GM21515 (cell line): ENCODE measurements around the gene TSC22D2.

Experiments
- ATAC-seq: cut with Tn5 transposase; IDR thresholded peaks from one replicate; pipeline ENCODE4 v1.9.1; 2021; ENCODE audit not compliant: unreplicated experiment

TSC22D2 gene

DNA sequence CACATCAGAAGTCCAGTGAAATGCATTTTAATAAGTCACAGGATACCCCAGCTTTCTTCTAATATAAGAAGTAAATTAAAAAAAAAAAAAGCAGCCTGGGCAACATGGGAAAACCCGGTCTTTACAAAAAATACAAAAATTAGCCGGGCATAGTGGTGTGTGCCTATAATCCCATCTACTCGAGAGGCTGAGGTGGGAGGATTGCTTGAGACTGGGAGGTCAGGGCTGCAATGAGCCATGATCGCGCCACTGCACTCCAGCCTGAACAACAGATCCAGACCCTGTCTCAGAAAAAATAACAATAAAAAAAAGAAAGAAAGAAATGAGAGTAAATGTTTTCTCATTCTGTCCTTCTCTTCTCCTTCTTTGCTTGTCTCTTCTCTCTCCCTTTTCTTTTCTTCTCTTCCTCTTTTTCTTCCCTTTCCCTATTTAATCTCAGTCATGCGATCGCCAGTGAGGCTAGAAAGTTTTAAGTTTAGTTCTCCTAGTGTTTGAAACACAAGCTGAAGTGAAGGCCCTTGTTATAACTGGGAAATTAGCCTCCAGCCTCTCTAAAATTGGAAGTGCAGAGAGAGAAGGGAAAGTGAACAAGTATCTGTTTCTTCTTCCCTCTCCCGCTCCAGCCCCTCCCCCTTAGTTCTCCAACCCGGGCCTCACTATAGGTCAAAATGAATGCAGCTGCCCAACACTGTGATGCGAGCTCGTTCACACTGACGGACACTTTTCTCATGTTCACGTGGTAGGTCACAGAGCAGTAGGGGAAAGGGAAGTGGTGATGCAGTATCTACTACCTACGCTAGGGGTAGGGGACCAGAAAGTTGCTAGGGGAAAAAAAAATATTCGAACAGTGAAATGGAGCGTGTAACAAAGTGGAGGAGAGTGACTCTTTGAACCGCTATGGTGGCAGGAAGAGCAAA lies 23.5 kb upstream of the TSC22D2 start:
- peak; percentile 99 for ATAC-seq

DNA sequence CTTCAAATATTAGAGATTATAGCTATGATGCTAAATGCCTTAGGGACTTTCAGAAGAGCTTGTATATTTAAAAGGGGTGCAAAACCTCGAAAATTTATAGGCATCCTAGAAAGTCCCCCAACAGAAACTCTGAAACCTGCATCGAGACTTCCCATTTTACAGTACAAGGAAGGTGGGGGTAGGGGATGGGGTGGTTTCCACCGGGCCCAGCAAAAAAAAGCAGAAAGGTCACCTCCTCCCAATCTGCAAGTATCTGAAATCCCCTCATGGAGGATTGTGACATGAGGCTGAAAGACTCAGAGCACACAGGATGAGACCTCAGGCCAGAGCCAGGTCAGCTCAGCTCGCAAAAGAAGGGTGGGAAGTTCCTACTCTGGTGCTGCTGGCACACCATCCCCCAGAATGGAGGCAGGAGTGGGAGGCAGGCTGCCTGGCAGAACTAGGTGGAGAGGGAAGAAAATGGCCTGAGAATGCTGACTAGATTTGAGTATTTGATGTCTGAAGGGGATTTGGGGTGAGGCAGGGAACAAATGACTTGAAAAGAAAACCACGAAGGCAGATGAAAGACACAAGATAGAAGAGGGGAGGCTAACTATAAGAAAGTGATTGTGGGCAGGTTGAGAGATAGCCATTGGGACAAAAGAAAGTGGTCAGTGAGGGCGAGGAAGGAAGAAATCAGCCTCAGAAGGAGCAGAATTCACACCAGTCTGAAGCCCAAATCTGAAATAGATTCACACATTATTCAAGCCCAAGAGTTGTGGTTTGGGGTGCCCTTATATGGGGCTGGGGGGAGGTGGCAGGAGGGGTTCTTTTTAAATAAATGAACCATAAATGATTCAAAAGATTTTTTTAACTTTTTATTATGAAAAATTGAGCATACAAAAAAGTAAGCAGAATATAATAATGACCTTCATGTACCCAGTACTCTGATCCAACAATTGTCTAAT lies 22.5 kb upstream of the TSC22D2 start:
- ATAC-seq: peak; percentile 35

DNA sequence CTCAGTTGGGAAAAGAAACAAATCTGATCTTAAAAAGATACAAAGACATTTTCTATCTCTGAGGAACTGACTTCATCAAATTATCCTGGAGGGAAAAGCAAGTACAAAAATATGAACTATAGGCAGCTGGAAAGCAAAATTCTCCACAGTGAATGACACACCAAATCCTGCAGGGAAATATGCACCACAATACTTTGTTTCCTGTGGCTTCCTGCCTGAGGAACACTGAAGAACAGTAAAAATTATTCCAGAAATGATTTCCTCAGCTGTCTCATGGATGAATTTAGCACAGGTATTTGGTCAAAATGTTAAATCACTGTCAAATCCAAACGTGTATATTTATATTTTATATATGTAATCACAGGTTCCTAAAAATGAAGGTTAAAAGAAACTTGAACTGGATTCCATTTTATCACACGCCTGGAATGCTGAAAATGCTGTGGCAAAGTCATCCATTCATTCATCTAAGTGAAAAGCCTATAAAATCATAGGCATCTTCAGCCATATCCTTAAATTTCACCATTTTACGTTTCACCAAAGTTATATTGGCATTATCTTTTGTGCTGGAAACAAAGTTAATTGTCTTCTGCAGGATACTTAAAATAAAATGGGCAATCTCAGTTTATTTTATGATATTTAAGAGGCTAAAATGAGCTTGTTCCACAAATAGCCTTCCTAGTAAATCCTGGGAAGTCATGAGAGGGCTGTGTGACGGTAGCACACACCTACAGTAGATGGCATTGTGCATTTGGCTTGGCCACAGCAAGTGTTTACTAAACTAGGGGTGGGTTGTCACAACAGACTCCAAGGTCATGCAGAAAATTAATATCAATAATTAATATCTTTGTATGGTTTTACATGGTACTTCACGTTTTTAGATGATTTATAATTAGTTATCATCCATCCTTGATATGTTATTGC lies 19.3 kb upstream of the TSC22D2 start:
- ATAC-seq: no peak

DNA sequence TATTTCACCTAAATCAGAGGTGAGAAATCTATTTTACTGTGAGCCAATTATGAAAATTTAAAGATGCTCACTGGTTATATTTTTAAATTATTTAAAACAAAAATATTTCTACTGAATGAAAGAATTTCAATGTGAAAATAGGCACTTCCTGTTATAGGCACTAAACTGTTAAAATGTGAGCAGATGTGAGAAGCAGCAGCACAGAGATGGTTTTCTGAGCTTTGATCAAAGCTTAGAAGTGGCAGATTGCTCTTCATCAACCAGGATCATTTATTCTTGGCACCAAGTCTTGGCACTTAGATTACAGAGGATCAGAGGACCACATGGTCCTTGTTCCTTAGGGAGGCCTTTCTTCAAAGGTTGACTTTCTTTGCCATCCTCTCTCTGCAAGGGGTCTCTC lies 18.0 kb upstream of the TSC22D2 start:
- no peak for ATAC-seq

DNA sequence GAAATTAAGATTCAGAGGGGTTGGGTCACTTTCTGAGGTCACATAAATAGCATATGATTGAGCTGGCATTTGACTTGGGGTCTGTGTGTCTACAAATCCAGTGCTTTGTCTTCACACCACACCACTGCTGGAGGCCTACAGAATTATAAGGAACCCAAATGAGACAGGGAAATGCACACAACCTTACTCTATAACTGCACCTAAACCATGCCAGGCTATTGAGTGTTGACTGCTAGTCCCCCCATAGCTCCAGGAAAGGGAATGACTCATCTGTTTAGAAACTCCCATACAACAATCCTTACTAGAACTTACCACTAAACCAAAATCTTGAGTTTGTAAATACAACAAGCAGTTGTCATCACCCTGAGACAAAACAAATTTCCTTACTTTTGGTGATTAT lies 16.9 kb upstream of the TSC22D2 start:
- ATAC-seq: no peak

DNA sequence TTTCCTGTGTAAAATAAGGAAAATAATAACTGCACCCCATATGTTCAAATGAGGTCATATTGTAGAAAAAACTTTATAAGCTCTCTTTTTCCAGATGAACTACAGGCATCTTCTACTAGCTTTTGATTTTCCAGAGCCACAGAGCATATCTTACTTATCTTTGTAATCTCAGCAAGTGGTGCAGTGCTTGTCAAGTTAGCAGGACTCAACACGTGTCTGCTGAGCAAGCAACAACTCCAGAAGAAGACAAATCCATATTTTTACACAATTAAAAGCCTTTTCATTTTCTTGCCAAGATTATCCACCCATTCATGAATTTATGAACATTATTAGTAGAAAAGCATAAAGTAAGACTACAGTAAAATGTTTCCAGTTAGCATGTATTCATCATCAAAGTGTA lies 14.4 kb upstream of the TSC22D2 start:
- no peak for ATAC-seq

DNA sequence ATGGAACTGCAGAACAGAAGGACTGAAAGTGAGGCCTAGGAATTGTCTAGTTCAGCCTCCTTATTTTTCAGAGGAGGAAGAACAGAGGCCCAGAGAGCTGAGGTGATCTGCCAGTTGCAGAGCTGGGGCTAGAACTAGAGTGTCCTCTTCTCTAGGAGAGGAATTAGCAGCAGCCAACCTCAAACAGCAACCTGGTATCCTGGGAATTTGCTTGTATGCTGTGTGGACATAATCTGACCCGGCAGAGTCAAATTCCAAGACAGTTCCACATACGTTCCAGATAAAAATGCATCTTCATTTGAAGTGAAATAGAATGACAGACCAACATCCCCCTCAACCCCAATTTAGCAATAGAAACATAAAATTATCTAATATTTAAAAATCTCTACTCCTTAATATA lies 13.5 kb upstream of the TSC22D2 start:
- ATAC-seq: no peak

DNA sequence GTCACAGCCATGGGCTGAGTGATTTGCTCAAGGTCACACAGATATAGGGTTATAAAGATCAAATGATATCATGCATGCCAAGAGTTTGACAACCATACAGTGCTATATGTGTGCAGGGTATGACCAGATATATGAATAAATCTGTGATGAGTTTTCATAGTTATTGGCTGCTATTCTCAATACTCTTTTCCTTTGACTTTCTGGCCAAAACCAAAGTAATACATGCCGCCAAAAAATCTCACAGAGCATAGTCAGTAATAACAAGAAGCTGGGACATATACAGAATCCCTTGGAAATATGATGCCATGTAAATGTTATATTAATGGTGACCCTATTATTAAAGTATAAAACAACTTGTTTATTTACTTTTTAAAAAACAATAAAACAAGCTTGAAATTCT lies 11.6 kb upstream of the TSC22D2 start:
- ATAC-seq: no peak

DNA sequence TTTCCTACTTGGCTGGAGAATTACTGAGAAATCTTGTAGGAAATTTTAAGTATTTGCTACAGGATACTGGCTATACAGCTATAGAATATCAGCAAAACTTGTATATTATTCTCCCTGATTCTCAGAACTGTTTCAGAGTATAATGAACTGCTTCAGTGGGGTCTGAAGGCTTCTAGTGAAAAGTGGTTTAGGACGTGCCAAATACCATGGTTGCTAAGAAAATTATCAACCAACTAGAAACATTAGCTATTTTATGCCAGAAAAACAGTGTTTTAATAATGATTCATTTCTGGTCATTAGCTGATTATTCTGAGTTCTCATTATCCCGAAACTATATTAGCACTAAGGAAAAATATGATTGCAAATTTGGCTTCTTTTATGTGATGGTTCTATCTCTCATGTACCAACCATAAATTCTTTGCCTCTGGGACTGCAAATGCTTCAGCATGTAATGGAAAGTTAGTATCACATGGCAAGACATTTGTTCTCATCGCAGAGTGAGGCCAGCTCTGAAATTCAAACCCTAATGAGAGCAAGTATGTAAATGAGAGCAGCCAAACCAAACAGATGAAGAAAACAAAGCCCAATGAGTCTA lies 11.0 kb upstream of the TSC22D2 start:
- no peak for ATAC-seq

DNA sequence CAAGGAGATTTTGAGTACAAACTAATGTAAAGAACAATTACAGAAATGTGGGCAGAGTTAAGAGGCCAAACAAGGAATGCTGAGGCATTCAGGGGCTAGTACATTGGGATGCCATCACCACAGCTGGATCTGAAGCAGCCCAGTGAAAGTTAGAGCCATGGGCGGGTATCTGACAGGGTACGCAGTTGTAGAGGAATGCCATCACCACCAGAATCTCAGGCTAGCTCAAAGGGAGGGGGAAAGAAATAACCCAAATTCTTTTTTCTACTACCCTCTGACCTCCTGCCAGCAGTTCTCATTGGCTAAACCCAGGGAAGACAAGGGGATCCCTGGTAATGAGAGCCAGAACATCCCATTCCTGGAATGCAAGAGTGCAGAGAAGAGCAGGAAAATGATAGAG lies 9.0 kb upstream of the TSC22D2 start:
- ATAC-seq: no peak

DNA sequence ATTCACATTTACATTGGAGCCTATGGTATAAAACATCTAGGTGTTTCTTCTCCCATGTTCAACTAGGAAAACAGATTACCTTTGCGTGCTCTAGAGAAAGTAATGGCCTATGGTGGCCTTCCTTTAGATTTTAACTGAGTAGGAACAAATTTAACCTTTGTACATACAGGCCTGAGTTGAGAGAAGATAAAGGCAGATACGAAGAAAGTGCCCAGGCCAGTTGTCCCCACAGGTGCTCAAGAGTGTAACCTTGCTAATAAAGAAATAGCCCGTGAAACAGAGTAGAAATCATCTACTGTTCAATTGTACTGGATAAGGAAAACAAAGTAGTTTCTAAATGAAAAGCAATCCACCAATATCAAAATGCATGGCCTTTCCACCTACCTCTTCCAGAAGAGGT lies 6.8 kb upstream of the TSC22D2 start:
- ATAC-seq: no peak

DNA sequence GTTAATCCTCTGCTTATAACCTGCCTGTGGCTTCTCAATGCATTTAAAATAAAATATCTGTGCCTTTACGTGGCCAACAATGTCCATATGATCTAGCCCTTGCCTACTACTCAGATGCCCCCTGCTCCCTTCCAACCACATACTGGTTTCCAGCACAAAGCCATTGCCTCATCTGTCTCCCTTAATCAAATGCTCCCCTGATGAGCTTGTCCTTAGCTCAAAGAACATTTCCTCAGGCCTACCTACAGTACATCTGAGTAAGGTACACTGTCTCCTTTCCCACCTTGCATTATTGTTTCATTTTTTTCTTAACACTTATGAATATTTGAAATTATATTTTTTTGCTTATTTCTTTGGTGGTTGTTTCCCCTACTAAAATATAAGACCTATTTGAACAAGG lies 5.9 kb upstream of the TSC22D2 start:
- no peak for ATAC-seq

DNA sequence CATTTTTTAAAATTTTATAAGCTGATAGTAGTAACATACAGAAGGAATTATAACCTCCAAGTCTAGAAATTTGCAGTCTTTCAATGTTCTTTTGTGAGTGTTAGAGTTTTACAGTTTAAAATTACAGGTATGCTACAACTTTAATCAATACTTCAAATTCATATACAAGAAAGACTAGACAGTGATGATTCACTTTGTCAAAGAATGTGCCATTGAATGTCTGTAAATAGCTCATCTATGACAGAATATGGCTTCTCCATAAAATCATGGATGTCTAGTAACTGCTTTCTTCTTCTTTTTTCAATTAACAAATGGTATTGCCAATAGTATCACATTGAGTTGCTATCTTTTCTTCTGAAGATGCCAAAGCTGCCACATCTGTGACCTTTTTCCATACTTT lies 4.1 kb upstream of the TSC22D2 start:
- ATAC-seq: no peak

DNA sequence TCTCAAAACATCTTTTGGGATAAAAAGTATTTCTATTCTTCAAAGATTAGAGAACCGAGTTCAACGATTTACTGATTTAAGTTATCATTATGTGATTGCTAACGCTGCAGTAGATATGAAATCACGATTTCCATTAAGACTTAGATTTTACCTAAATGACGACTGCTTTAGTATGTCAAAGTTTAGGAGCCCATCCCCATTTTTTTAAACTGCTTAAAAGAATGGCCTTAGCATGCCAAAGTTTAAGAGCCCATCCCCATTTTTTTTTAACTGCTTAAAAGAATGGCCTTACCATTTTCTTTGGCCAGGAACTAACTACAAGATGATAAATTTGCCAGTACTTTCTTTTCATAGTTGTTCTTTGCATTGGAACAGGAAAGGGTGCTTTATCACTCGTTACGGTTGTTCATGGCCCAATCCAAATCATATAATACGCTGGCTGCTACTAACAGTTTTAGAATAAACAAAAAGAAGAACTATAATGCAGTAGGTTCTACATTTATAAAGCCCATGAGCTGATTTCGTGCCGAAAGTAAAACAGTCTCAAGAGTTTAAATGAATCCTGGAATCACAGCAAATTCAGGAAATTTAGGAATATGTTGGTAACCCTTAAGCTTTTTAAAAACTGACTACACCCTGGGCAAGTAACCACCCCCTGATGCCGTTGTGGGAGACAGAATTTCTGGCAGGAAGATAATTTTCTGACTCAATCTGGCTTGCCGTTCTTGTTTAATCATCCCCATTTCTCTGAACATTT lies 869 bp upstream of the TSC22D2 start:
- no peak for ATAC-seq

DNA sequence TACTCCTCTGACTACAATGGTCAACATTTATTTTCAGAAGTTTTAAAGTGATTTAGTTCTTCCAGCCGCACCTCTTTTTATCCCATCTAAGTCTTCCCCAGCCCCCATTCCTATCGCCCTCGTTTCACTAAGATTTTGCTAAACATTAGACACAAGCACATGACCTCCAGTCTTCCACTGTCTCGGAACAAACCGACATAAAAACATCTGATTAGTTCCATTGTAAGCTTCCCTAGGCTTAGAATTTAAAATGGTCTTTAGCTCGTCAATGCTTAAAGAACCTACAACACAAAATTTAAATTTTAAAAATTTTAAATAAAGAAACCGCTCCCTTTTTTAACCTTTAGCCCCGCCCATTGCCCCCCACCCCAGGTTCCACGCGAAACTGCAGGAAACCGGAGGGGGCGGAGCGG lies 284 bp upstream of the TSC22D2 start:
- ATAC-seq: peak; percentile 7

DNA sequence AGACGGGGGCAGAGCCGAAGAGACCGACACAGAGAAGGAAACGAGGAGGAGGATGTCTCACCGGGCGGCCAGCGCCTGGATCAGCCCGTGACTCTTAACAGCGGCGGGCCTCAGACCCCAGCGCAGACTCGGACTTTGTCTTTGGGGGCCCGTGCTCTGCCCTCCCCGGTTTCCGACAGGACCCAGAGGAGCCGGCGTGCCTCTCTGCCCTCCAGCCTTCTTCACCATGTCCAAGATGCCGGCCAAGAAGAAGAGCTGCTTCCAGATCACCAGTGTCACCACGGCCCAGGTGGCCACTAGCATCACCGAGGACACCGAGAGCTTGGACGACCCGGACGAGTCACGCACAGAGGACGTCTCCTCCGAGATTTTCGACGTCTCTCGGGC lies 1.0 kb downstream of the TSC22D2 start:
- no peak for ATAC-seq

DNA sequence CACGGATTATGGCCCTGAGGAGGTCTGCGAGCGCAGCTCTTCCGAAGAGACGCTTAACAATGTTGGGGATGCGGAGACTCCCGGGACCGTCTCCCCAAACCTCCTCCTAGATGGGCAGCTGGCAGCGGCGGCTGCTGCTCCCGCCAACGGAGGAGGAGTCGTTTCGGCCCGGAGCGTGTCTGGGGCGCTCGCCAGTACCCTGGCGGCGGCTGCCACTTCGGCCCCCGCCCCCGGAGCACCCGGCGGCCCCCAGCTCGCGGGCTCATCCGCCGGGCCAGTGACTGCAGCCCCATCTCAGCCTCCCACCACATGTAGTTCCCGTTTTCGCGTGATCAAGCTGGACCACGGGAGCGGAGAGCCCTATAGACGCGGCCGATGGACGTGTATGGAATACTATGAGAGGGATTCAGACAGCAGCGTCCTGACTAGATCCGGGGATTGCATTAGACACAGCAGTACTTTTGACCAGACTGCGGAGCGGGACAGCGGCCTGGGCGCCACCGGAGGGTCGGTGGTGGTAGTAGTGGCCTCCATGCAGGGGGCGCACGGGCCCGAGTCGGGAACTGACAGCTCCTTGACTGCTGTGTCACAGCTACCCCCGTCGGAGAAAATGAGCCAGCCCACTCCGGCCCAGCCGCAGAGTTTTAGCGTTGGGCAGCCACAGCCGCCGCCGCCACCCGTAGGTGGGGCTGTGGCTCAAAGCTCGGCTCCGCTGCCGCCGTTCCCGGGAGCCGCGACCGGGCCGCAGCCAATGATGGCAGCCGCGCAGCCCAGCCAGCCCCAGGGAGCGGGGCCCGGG lies 1.6 kb downstream of the TSC22D2 start:
- ATAC-seq: peak; percentile 32

DNA sequence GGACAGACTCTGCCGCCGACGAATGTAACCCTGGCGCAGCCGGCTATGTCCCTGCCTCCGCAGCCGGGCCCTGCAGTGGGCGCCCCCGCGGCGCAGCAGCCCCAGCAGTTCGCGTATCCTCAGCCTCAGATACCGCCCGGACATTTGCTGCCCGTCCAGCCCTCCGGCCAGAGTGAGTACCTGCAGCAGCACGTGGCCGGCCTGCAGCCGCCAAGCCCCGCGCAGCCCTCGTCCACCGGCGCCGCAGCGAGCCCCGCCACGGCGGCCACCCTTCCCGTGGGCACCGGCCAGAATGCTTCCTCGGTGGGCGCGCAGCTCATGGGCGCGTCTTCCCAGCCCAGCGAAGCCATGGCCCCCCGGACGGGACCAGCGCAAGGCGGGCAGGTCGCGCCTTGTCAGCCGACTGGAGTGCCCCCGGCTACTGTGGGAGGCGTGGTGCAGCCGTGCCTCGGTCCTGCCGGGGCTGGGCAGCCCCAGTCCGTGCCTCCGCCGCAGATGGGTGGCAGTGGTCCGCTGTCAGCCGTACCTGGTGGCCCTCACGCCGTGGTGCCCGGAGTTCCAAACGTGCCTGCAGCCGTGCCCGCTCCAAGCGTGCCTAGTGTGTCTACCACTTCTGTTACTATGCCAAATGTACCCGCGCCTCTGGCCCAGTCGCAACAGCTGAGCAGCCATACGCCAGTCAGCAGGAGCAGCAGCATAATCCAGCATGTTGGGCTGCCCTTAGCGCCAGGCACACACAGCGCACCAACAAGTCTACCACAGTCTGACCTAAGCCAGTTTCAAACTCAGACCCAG lies 2.4 kb downstream of the TSC22D2 start:
- no peak for ATAC-seq
